WTC11 (cell line): Measurements from ENCODE around the gene ALX4.

Source experiments
- ETV6 ChIP-seq: sonication (generic); formaldehyde crosslinking; IDR thresholded peaks from 2 replicates; pipeline ENCODE4 v1.8.1; 2022; ENCODE audit warnings: mild to moderate bottlenecking, missing genetic modification reagents
- ZNF512 ChIP-seq: sonication (generic); formaldehyde crosslinking; IDR thresholded peaks from 2 replicates; pipeline ENCODE4 v1.8.1; 2022; ENCODE audit warnings: missing genetic modification reagents, borderline replicate concordance
- TF ChIP-seq, protein P1 (sequence below): sonication (generic); formaldehyde crosslinking; IDR thresholded peaks from 2 replicates; pipeline ENCODE4 v1.8.1; 2022; ENCODE audit warnings: low read depth, mild to moderate bottlenecking, moderate library complexity, missing genetic modification reagents, borderline replicate concordance
- TF ChIP-seq, protein P2 (sequence below): sonication (generic); formaldehyde crosslinking; IDR thresholded peaks from 2 replicates; pipeline ENCODE4 v1.8.1; 2023; ENCODE audit warnings: mild to moderate bottlenecking, missing genetic modification reagents, moderate library complexity
- TF ChIP-seq, protein P3 (sequence below): fragments of 200-600 bp; IDR thresholded peaks from 2 replicates; pipeline ENCODE4 v1.8.0; 2022; ENCODE audit warnings: antibody characterized with exemption

DNA sequence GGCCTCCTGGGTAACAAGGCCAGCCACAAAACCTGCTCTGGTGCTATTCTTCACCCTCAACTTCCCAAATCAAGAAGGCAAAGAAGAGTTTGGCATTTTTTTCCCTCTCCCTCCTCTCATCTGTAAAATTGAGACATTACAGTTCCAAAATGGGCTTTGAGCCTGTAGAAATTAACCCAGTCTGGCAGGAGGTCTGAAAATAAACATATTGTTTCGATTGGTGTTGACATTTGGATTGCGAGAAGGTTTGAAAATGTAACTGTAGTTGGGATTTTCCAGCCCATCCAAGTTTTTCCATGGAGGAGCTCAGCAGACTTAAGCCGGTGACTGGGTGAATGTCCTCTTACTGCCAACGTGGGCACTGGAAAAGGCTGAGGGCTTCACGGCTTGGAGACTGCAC, 35.0 kb upstream of the ALX4 start:
- TF ChIP-seq, protein P1, sequence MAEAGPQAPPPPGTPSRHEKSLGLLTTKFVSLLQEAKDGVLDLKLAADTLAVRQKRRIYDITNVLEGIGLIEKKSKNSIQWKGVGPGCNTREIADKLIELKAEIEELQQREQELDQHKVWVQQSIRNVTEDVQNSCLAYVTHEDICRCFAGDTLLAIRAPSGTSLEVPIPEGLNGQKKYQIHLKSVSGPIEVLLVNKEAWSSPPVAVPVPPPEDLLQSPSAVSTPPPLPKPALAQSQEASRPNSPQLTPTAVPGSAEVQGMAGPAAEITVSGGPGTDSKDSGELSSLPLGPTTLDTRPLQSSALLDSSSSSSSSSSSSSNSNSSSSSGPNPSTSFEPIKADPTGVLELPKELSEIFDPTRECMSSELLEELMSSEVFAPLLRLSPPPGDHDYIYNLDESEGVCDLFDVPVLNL (CRISPR knock-in tag) = no peak
- TF ChIP-seq ETV6 (CRISPR knock-in tag) (no peak), ZNF512 (no peak)
- TF ChIP-seq, protein P2, sequence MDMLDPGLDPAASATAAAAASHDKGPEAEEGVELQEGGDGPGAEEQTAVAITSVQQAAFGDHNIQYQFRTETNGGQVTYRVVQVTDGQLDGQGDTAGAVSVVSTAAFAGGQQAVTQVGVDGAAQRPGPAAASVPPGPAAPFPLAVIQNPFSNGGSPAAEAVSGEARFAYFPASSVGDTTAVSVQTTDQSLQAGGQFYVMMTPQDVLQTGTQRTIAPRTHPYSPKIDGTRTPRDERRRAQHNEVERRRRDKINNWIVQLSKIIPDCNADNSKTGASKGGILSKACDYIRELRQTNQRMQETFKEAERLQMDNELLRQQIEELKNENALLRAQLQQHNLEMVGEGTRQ (CRISPR knock-in tag) = no peak
- TF ChIP-seq, protein P3, sequence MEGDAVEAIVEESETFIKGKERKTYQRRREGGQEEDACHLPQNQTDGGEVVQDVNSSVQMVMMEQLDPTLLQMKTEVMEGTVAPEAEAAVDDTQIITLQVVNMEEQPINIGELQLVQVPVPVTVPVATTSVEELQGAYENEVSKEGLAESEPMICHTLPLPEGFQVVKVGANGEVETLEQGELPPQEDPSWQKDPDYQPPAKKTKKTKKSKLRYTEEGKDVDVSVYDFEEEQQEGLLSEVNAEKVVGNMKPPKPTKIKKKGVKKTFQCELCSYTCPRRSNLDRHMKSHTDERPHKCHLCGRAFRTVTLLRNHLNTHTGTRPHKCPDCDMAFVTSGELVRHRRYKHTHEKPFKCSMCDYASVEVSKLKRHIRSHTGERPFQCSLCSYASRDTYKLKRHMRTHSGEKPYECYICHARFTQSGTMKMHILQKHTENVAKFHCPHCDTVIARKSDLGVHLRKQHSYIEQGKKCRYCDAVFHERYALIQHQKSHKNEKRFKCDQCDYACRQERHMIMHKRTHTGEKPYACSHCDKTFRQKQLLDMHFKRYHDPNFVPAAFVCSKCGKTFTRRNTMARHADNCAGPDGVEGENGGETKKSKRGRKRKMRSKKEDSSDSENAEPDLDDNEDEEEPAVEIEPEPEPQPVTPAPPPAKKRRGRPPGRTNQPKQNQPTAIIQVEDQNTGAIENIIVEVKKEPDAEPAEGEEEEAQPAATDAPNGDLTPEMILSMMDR = no peak
